ENCODE measurements around the gene PGAM2.

DNA sequence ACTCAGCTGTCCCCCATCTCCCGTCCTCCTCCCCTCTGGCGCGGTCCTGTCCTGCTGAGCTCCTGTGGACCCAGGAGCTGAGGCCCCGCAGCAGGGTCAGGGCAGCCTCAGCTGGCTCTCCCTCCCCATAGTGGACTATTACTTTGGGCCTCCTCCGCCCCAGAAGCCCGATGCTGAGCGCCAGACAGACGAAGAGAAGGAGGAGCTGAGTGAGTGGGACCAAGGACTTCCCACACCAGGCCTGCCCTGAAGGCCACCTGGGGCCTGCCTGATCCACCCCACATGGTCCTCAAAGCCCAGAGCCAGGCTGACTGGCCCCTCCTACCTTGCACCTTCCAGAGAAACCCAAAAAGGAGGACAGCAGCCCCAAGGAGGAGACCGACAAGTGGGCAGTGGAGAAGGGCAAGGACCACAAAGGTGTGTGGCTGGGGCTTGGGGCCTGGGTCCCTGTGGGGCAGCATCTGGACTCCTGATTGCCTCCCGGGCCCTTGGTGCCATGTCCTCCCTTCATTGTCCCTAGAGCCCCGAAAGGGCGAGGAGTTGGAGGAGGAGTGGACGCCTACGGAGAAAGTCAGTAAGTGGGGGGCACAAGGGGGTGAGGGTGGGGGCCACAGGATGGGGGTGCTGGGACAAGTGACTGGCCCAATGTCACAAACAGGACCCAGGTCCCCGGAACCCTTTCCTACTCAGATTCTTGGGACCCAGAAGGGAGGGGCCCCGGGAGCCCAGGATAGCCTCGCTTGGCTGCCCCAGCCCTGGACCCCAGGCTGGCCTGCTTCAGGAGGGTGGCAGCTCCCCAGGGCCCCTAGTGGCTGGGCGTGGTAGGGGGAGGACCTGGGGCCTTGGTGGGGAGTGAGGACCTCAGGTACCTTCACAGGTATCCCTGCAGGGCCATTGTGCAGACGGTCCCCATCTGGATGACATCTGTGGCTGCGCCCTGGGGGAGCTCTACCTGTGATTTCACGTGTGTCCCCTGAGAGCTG, 43.7 kb upstream of the PGAM2 start:
- no peak for TF ChIP-seq POLR2AphosphoS5 (IDR thresholded peaks at IDR 0.05; ENCODE audit: low read depth, low read length)
- TF ChIP-seq ZBTB26 (CRISPR knock-in tag; IDR thresholded peaks at IDR 0.05; ENCODE audit: borderline replicate concordance): no peak
- TF ChIP-seq EP300 (IDR thresholded peaks at IDR 0.05; ENCODE audit: low read depth in 2 of 2, low read length in 2 of 2): no peak
- TF ChIP-seq EP300 (CRISPR knock-in tag; IDR thresholded peaks at IDR 0.05; ENCODE audit: borderline replicate concordance): no peak
- TF ChIP-seq USF2 (IDR thresholded peaks at IDR 0.05; ENCODE audit: low read depth, low read length): no peak
- TF ChIP-seq USF2 (CRISPR knock-in tag; IDR thresholded peaks at IDR 0.05; ENCODE audit: borderline replicate concordance): no peak
- no peak for TF ChIP-seq FIP1L1 (IDR thresholded peaks at IDR 0.05; ENCODE audit: borderline replicate concordance, insufficient read depth, low read depth, low read length)
- TF ChIP-seq MZF1 (CRISPR knock-in tag; IDR thresholded peaks at IDR 0.05; ENCODE audit: borderline replicate concordance): no peak
- no peak for TF ChIP-seq CTCF (CRISPR knock-in tag; IDR thresholded peaks at IDR 0.05)
- no peak for TF ChIP-seq HOXA7 (CRISPR knock-in tag; IDR thresholded peaks at IDR 0.05)
- TF ChIP-seq KDM4B (CRISPR knock-in tag; IDR thresholded peaks at IDR 0.05): no peak
- no peak for TF ChIP-seq POLR2A (IDR thresholded peaks at IDR 0.05; ENCODE audit: insufficient read depth in 1 of 2, low read depth in 2 of 2, low read length in 2 of 2)
- no peak for TF ChIP-seq ZNF550 (CRISPR knock-in tag; IDR thresholded peaks at IDR 0.05; ENCODE audit: borderline replicate concordance)

Data from HepG2 (cell line).